PC-3 (cell line): ENCODE measurements around the gene NINJ2. TPM values are rescaled to one million over a fixed set of nuclear protein-coding genes. Genes with fewer than 3 reads are reported as not detected.

Experiments
- ATAC-seq: fragments of 200-7000 bp; cut with Tn5 transposase; 2 replicates; pipeline ENCODE4 v1.9.1; 2020; ENCODE audit warnings: mild to moderate bottlenecking, moderate library complexity
- BruUV-seq: library from RNA; stranded (reverse); fragments of 400-500 nt; replicated peaks from 2 replicates; lab custom pipeline; 2021; lab: Mats Ljungman, UMichigan
- CTCF ChIA-PET: fragments of 300-600 bp; sonication (Branson Sonifier 250); formaldehyde crosslinking; loops from one replicate; lab custom pipeline; 2022; ENCODE audit warnings: antibody characterized with exemption; lab: Charles Lee
- POLR2A ChIA-PET: fragments of 300-600 bp; sonication (Branson Sonifier 250); formaldehyde crosslinking; loops from one replicate; lab custom pipeline; 2022; ENCODE audit warnings: antibody characterized with exemption; ENCODE audit not compliant: unreplicated experiment; lab: Charles Lee
- DNase-seq: peaks from one replicate; pipeline ENCODE4 v3.0.0-alpha.2; 2015
- H2AFZ ChIP-seq: fragments of 300-600 bp; sonication (generic); 2 replicates; pipeline ENCODE4 v1.6.0; 2016; ENCODE audit warnings: antibody characterized with exemption, low read length
- H3F3A ChIP-seq: fragments of 300-600 bp; sonication (generic); one replicate; pipeline ENCODE4 v1.6.0; 2017; ENCODE audit warnings: antibody characterized with exemption, low read length, control low read depth, mild to moderate bottlenecking; ENCODE audit not compliant: unreplicated experiment
- H3K27ac ChIP-seq: fragments of 300-600 bp; sonication (generic); 2 replicates; pipeline ENCODE4 v1.5.1; 2016; ENCODE audit warnings: mild to moderate bottlenecking, low read length
- H3K27me3 ChIP-seq: fragments of 300-600 bp; sonication (generic); 2 replicates; pipeline ENCODE4 v1.6.1; 2016; ENCODE audit warnings: low read length, mixed read lengths
- H3K36me3 ChIP-seq: fragments of 300-600 bp; sonication (generic); 2 replicates; pipeline ENCODE4 v1.6.1; 2016; ENCODE audit warnings: low read depth, mixed run types, low read length, mixed read lengths
- H3K4me1 ChIP-seq: fragments of 300-600 bp; sonication (generic); 2 replicates; pipeline ENCODE4 v1.5.1; 2016; ENCODE audit warnings: low read length; ENCODE audit not compliant: insufficient read depth
- H3K4me2 ChIP-seq: fragments of 300-600 bp; sonication (generic); 2 replicates; pipeline ENCODE4 v1.6.0; 2016; ENCODE audit warnings: low read length
- H3K4me3 ChIP-seq: fragments of 300-600 bp; sonication (generic); 2 replicates; pipeline ENCODE4 v1.5.1; 2016; ENCODE audit warnings: mild to moderate bottlenecking, low read length, mixed read lengths
- H3K79me2 ChIP-seq: fragments of 300-600 bp; sonication (generic); 2 replicates; pipeline ENCODE4 v1.6.1; 2017; ENCODE audit warnings: low read length, mixed read lengths
- H3K9ac ChIP-seq: fragments of 300-600 bp; sonication (generic); 2 replicates; pipeline ENCODE4 v1.6.0; 2016; ENCODE audit warnings: mild to moderate bottlenecking, low read length
- H3K9me2 ChIP-seq: fragments of 300-600 bp; sonication (generic); replicated peaks from 2 replicates; pipeline ENCODE4 v1.6.1; 2016; ENCODE audit warnings: mixed run types, low read length, mixed read lengths
- H3K9me3 ChIP-seq: fragments of 300-600 bp; sonication (generic); 2 replicates; pipeline ENCODE4 v1.6.1; 2016; ENCODE audit warnings: low read length, mixed read lengths
- H4K20me1 ChIP-seq: fragments of 300-600 bp; sonication (generic); 2 replicates; pipeline ENCODE4 v1.6.1; 2016; ENCODE audit warnings: low read length, mixed read lengths
- EZH2 ChIP-seq: fragments of 300-600 bp; sonication (generic); IDR thresholded peaks from one replicate; pipeline ENCODE4 v1.6.1; 2017; ENCODE audit warnings: antibody characterized with exemption, mild to moderate bottlenecking, low read length; ENCODE audit not compliant: unreplicated experiment
- EZH2phosphoT487 ChIP-seq: fragments of 300-600 bp; sonication (generic); IDR thresholded peaks from 2 replicates; pipeline ENCODE4 v1.6.1; 2018; ENCODE audit warnings: mild to moderate bottlenecking, antibody characterized with exemption, low read length, borderline replicate concordance
- intact Hi-C: fragments of 100-400 bp; cut with micrococcal nuclease; formaldehyde crosslinking; loops from 2 replicates; pipeline ENCODE4 v1.9.0; 2023
- total RNA-seq: library from RNA; depleted of rRNA; stranded (reverse); fragments of >200 nt; gene quantifications from 2 replicates; pipeline ENCODE4 v1.2.3, GENCODE V29; 2014
- TF ChIP-seq, protein P1 (sequence below): fragments of 300-600 bp; sonication (generic); conservative IDR thresholded peaks from 2 replicates; pipeline ENCODE4 v1.5.1; 2017; ENCODE audit warnings: antibody characterized with exemption, low read depth, mild to moderate bottlenecking, low read length

NINJ2 gene
- total RNA-seq, 1 experiment from 2014 or later, result not detected

DNA sequence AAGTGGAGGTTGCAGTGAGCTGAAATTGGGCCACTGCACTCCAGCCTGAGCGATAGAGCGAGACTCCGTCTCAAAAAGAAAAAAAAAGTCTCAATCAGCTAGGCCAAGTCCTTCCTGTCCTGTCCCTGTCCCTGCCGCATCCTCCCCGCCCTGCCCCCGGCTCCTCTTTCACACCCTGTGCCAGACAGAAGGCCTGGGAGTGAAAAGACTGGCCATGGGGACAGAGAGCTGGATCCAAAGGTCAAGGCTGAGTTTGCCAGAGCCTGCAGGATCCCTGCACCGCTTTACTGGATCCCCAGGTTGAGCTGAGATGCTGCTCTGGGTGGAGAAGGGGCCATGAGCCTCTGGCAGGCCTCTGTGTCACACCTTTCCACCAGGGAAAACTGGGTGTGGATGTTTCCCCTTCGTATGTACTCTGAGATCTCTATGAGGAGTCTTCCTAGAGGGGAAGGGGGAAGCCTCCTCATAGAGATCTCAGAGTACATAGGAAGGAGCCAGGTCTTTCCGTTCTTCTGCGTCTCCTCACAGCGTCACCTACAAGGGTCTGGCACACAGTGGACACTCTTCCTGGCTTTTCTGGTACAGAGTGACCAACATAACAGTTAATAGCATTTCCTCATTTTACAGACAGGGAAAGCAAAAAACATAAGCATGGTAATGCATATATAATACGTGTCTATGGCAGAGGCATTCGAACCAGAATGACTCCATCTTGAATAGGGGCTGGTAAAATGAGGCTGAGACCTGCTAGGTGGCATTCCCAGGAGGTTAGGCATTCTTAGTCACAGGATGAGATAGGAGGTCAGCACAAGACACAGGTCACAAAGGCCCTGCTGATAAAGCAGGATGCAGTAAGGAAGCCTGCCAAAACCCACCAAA lies 35.1 kb downstream of the NINJ2 start:
- no peak for ATAC-seq
- no peak for DNase-seq
- no peak overlapping the region for H3K4me2 ChIP-seq
- BruUV-seq, result no TSS peak
- H3K9me3 ChIP-seq, result no peaks in the 10 kb centered on the region
- H4K20me1 ChIP-seq, result no peaks in the 10 kb centered on the region
- no peaks in the 10 kb centered on the region for H3K36me3 ChIP-seq
- intact Hi-C loops, result no loop called here
- no peaks in the 10 kb centered on the region for H3K27me3 ChIP-seq
- H3K27ac ChIP-seq, result no peak overlapping the region
- no peak overlapping the region for H3K9ac ChIP-seq
- H3K4me3 ChIP-seq, result no peak overlapping the region
- no peaks in the 10 kb centered on the region for H3K79me2 ChIP-seq
- TF ChIP-seq EZH2 (no peak), EZH2phosphoT487 (no peak)
- TF ChIP-seq, protein P1, sequence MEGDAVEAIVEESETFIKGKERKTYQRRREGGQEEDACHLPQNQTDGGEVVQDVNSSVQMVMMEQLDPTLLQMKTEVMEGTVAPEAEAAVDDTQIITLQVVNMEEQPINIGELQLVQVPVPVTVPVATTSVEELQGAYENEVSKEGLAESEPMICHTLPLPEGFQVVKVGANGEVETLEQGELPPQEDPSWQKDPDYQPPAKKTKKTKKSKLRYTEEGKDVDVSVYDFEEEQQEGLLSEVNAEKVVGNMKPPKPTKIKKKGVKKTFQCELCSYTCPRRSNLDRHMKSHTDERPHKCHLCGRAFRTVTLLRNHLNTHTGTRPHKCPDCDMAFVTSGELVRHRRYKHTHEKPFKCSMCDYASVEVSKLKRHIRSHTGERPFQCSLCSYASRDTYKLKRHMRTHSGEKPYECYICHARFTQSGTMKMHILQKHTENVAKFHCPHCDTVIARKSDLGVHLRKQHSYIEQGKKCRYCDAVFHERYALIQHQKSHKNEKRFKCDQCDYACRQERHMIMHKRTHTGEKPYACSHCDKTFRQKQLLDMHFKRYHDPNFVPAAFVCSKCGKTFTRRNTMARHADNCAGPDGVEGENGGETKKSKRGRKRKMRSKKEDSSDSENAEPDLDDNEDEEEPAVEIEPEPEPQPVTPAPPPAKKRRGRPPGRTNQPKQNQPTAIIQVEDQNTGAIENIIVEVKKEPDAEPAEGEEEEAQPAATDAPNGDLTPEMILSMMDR, result no peak
- no peaks in the 10 kb centered on the region for H3F3A ChIP-seq
- peaks cover 15% of the 10 kb centered on the region for H3K4me1 ChIP-seq
- no peaks in the 10 kb centered on the region for H3K9me2 ChIP-seq
- POLR2A ChIA-PET, result no interaction called here
- H2AFZ ChIP-seq, result no peak overlapping the region
- CTCF ChIA-PET, result no interaction called here

DNA sequence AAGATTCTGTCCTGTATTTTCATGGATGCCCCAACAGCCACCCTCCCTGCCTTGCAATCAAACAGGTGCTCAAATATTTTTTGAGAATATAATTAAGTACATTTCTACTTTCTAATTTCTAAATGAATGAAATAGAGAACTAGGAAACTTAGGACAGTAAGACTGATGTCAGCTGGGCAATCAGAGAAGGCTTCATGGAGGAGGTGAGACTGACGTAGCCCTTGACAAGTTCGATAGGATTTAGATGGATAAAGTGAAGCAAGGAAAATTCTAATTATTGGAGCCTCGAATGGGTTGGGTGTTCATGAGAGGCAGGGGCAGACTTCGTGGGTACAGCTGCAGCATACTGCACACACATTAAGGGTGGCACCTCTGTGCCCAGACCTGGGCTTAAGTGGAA lies 36.0 kb downstream of the NINJ2 start:
- no peak overlapping the region for H3K4me3 ChIP-seq
- H3K27me3 ChIP-seq, result no peaks in the 10 kb centered on the region
- H3K27ac ChIP-seq, result no peak overlapping the region
- peaks cover 8% of the 10 kb centered on the region for H3K4me1 ChIP-seq
- no peaks in the 10 kb centered on the region for H3K36me3 ChIP-seq
- no peak overlapping the region for H2AFZ ChIP-seq
- intact Hi-C loops, result no loop called here
- no peaks in the 10 kb centered on the region for H3F3A ChIP-seq
- no peak for ATAC-seq
- TF ChIP-seq, protein P1, result no peak
- TF ChIP-seq EZH2 (no peak), EZH2phosphoT487 (no peak)
- H3K9me3 ChIP-seq, result no peaks in the 10 kb centered on the region
- H3K79me2 ChIP-seq, result no peaks in the 10 kb centered on the region
- no peak overlapping the region for H3K9ac ChIP-seq
- no peaks in the 10 kb centered on the region for H3K9me2 ChIP-seq
- DNase-seq, result no peak
- POLR2A ChIA-PET, result interaction anchor here (0.7 kb wide), 1 partner anchor 124 kb away, joined by 6 read pairs; no protein-coding TSS in a partner anchor
- H4K20me1 ChIP-seq, result no peaks in the 10 kb centered on the region
- no peak overlapping the region for H3K4me2 ChIP-seq
- BruUV-seq, result no TSS peak
- CTCF ChIA-PET, result no interaction called here

DNA sequence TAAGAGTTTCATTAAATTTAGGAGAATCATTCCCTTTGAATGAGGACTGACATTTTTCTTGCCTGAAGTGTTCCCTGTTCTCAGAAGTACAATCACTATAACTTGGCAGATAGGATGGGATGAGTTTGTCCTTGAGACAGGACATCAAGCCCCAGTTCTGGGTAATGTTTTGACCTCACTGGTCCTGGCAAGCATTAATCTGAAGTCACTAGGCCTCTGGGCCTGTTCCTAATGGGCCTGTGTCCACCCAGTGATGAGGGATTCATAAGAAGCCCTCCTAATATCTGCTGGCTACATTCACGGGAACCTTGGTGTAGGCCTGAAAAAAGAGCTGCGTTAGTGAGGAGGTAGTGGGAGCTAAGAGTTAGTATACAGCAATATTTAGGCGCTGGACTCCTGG lies 37.2 kb downstream of the NINJ2 start:
- Histone ChIP-seq H4K20me1 (no peaks in the 10 kb centered on the region), H3K27ac (no peak overlapping the region), H3K4me1 (no peaks in the 10 kb centered on the region), H3F3A (no peaks in the 10 kb centered on the region), H3K27me3 (no peaks in the 10 kb centered on the region), H3K9me2 (no peaks in the 10 kb centered on the region), H3K4me2 (no peak overlapping the region), H3K9ac (no peak overlapping the region), H2AFZ (no peak overlapping the region), H3K36me3 (no peaks in the 10 kb centered on the region), H3K79me2 (no peaks in the 10 kb centered on the region), H3K9me3 (no peaks in the 10 kb centered on the region), H3K4me3 (no peak overlapping the region)
- ChIA-PET POLR2A (no interaction called here), CTCF (no interaction called here)
- no peak for TF ChIP-seq EZH2
- TF ChIP-seq, protein P1, result no peak
- TF ChIP-seq EZH2phosphoT487, result no peak
- BruUV-seq, result no TSS peak
- DNase-seq (no peak), ATAC-seq (no peak)
- intact Hi-C loops, result no loop called here
